Measurements from ENCODE around the gene WNT5A. TPM values are rescaled to one million over a fixed set of nuclear protein-coding genes. Genes with fewer than 3 reads are reported as not detected.

WNT5A gene
- total and polyA plus RNA-seq, 2 donors (not counting 3 experiments of a cell fraction or from before 2014, with no cell fraction given), result 0.08 to 0.33 TPM

DNA sequence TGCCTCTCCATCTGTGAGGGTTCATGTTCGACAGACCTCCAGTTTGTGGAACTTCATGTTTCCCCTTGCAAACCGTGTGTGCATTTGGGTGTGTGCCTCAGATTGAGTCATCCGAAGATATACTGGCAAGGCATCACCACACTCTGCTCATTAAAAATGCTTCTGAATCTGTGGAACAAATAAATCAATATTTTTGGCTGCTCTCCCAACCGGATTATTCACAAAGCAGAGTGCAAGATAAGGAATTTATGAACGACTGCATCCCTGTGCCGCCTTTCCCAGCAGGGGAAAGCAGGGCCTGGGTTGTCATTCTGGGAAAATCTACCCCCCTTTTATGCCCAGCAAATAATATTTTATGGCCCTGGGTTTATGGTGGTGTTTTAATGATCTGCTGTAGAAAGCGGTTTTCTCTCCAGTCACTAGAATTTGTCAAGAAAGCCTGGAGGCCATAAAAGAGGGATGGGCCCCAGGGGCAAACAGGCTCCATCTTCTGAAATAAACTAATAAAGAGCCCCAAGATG, 4.2 kb upstream of the WNT5A start:
- H3K9me3 ChIP-seq (replicated peaks; ENCODE audit: control insufficient read depth, insufficient read depth, low read length), result no peaks in the 10 kb centered on the region
- POLR2A ChIA-PET, result no interaction called here
- CTCF ChIA-PET, result no interaction called here
- H3K4me1 ChIP-seq (ENCODE audit: control insufficient read depth, extremely low read depth, insufficient read depth, low read length), result peaks cover 11% of the 10 kb centered on the region
- no TSS peak for BruUV-seq (replicated peaks)
- dilution Hi-C loops (cut with MboI; ENCODE audit: extremely low pct_ligation_motif_present, low sequenced_read_pairs), result no loop called here
- no peak overlapping the region for H3K4me3 ChIP-seq (replicated peaks in 1 of 3; ENCODE audit: insufficient read depth in 1 of 3, low read depth in 1 of 3, low read length in 3 of 3)
- no peak overlapping the region for H3K4me2 ChIP-seq (ENCODE audit: insufficient read depth, low read length)
- H3K27ac ChIP-seq (ENCODE audit: insufficient read depth, low read depth, low read length), result no peak overlapping the region
- intact Hi-C loops (cut with micrococcal nuclease), result no loop called here
- peaks cover 43 to 51% of the 10 kb centered on the region in 2 experiments for H3K27me3 ChIP-seq (ENCODE audit: control insufficient read depth in 2 of 2, insufficient read depth in 2 of 2, low read length in 2 of 2)
- H3K36me3 ChIP-seq (ENCODE audit: control insufficient read depth in 2 of 2, extremely low read depth in 1 of 2, insufficient read depth in 2 of 2, low read length in 2 of 2), result no peaks in the 10 kb centered on the region
- no peaks in the 10 kb centered on the region for H3K9me1 ChIP-seq (replicated peaks; ENCODE audit: control insufficient read depth, extremely low read depth, insufficient read depth, low read length)
- FAIRE-seq, result no peak
- no peaks in the 10 kb centered on the region for H3K79me2 ChIP-seq (ENCODE audit: control insufficient read depth, insufficient read depth, low read length)
- H4K20me1 ChIP-seq (replicated peaks; ENCODE audit: control insufficient read depth, extremely low read depth, insufficient read depth, low read length), result no peaks in the 10 kb centered on the region
- TF ChIP-seq GATA2 (IDR thresholded peaks at IDR 0.05; ENCODE audit: insufficient read depth, insufficient read length, low read depth, low read length) (no peak), FOS (IDR thresholded peaks at IDR 0.05; ENCODE audit: borderline replicate concordance, insufficient read depth, low read length) (no peak), POLR2A (IDR thresholded peaks at IDR 0.05; ENCODE audit: low read depth, low read length) (no peak), MYC (IDR thresholded peaks at IDR 0.05; ENCODE audit: low read depth, low read length) (no peak), POLR2AphosphoS5 (IDR thresholded peaks at IDR 0.05; ENCODE audit: insufficient read depth, low read depth, low read length) (no peak), JUN (IDR thresholded peaks at IDR 0.05; ENCODE audit: borderline replicate concordance, insufficient read depth, insufficient read length, low read depth) (no peak), EZH2 (IDR thresholded peaks at IDR 0.05; ENCODE audit: borderline replicate concordance, low read depth, low read length, severe bottlenecking) (no peak)
- TF ChIP-seq, protein P1, sequence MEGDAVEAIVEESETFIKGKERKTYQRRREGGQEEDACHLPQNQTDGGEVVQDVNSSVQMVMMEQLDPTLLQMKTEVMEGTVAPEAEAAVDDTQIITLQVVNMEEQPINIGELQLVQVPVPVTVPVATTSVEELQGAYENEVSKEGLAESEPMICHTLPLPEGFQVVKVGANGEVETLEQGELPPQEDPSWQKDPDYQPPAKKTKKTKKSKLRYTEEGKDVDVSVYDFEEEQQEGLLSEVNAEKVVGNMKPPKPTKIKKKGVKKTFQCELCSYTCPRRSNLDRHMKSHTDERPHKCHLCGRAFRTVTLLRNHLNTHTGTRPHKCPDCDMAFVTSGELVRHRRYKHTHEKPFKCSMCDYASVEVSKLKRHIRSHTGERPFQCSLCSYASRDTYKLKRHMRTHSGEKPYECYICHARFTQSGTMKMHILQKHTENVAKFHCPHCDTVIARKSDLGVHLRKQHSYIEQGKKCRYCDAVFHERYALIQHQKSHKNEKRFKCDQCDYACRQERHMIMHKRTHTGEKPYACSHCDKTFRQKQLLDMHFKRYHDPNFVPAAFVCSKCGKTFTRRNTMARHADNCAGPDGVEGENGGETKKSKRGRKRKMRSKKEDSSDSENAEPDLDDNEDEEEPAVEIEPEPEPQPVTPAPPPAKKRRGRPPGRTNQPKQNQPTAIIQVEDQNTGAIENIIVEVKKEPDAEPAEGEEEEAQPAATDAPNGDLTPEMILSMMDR (IDR thresholded peaks at IDR 0.05; ENCODE audit: extremely low read depth in 1 of 2, insufficient read depth in 1 of 2, low read depth in 1 of 2, low read length in 2 of 2), result no peak
- TF ChIP-seq, protein P2, sequence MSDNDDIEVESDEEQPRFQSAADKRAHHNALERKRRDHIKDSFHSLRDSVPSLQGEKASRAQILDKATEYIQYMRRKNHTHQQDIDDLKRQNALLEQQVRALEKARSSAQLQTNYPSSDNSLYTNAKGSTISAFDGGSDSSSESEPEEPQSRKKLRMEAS (IDR thresholded peaks at IDR 0.05; ENCODE audit: insufficient read depth, insufficient read length), result no peak
- H3K9ac ChIP-seq (replicated peaks; ENCODE audit: extremely low read depth, insufficient read depth, low read length), result no peak overlapping the region
- peak; percentile 13 for DNase-seq (ENCODE audit: low read depth, low spot score)
- no peak overlapping the region for H2AFZ ChIP-seq (ENCODE audit: low read depth, low read length)

Measured in endothelial cell of umbilical vein (primary cell).